Suprapubic skin (tissue), 4 donors: Measurements from ENCODE around the gene MCC. TPM values are rescaled to one million over a fixed set of nuclear protein-coding genes. Genes with fewer than 3 reads are reported as not detected.

ENCODE experiments used
- DNase-seq, 2 donors: peaks; one replicate each; pipeline ENCODE4 v3.0.0-alpha.2; 2019; ENCODE audit warnings: low spot score in 2 of 2
- H3K27ac ChIP-seq: fragments of 200-600 bp; sonication (generic); one replicate; pipeline ENCODE4 v1.5.1; 2019
- H3K27me3 ChIP-seq: fragments of 200-600 bp; sonication (generic); one replicate; pipeline ENCODE4 v1.5.1; 2019
- H3K36me3 ChIP-seq: fragments of 200-600 bp; sonication (generic); one replicate; pipeline ENCODE4 v1.5.1; 2019
- H3K4me1 ChIP-seq: fragments of 200-600 bp; sonication (generic); one replicate; pipeline ENCODE4 v1.5.1; 2019
- H3K4me3 ChIP-seq: fragments of 200-600 bp; sonication (generic); one replicate; pipeline ENCODE4 v1.5.1; 2019; ENCODE audit warnings: mild to moderate bottlenecking
- H3K9me3 ChIP-seq: fragments of 200-600 bp; sonication (generic); one replicate; pipeline ENCODE4 v1.5.1; 2019
- EP300 ChIP-seq: sonication (generic); formaldehyde crosslinking; IDR thresholded peaks from one replicate; pipeline ENCODE4 v1.6.1; 2017; ENCODE audit warnings: antibody characterized with exemption
- POLR2A ChIP-seq, 2 donors: fragments of 450-650 bp; IDR thresholded peaks; one replicate each; pipeline ENCODE4 v1.6.1; 2017; ENCODE audit warnings: antibody characterized with exemption in 2 of 2, mild to moderate bottlenecking in 2 of 2, moderate library complexity in 2 of 2
- POLR2AphosphoS5 ChIP-seq, 3 donors: sonication (generic); formaldehyde crosslinking; IDR thresholded peaks; one replicate each; pipeline ENCODE4 v1.6.1; 2017; ENCODE audit warnings: antibody characterized with exemption in 3 of 3
- WGBS: methylation state at CpG from one replicate; pipeline ENCODE4 v1.1.5; 2018; 5-methylcytosine and 5-hydroxymethylcytosine counted together
- total RNA-seq, 4 donors: library from RNA; depleted of rRNA; stranded (reverse); fragments of >200 nt; gene quantifications; one replicate each; pipeline ENCODE4 v1.1.0, GENCODE V29; 2016
- TF ChIP-seq, protein P1 (sequence below), 2 donors: fragments of 200-600 bp in 1 of 2; fragments of 450-650 bp in 1 of 2; sonication (generic) in 1 of 2; IDR thresholded peaks; one replicate each; pipeline ENCODE4 v1.5.1; 2016 to 2019; ENCODE audit warnings: antibody characterized with exemption in 2 of 2, mild to moderate bottlenecking in 1 of 2, moderate library complexity in 1 of 2

The MCC gene
- total RNA-seq, 4 donors from 2014 or later = 67.7 to 105 (median 86.6) TPM

DNA sequence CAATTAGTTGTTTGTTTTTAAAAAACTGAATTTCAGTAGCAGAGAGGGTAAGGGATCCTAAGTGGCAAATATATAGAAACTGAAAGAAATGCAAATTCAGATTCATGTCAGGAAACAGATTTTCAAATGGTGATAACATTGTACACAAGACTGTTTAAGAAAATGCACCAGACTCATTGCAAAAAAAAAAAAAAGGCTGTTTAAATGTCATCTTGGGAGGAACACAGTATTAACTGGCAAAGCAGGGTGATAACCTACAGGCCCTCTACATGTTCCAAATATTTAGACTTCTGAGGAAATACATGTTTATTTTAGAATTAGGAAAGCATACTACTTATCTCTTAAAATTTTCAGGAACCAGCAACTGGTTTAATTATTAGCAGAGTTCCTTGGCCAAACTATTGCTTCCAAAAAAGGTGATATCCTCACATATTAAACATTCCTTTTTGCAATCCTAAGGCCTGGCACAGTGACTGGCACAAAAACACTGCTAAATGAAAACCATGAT lies 167.9 kb downstream of the MCC start:
- H3K4me1 ChIP-seq = no peaks in the 10 kb centered on the region
- no peaks in the 10 kb centered on the region for H3K9me3 ChIP-seq
- no peak overlapping the region for H3K27ac ChIP-seq

DNA sequence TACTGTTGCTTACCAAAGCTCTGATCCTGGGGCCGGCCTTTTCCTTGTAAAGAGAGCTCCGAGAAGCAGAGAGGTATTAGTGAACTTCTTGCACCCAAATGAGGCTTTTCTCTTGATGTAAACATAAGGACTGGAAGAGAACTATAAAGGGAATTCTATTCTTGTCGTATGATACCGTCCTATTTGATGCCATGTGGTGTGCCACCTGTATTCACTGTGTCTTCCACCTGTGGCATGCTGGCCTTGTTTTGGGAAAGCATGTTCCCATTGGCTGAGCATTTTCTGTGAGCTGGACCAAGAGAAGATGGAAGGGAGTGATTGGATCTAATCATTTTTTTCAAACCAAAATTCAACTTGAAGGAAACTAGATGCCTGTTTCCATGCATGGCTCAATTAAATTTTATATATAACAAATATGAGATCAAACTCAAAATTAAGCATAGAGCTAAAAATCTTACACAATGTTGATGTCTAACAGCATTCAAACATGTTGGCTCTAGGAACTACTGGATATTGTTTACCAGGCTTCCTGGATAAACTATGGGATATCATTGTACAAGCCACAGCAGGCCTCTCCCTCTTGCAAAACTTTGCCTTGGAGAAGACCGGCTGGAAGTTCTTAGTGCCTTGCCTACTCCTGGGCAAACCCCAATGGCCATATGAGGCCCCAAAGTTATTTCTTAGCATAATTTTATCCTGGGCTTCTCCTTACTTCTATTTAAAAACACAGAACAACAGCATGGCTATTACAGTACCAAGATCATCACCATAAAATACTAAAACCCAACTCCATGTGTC lies 168.8 kb downstream of the MCC start:
- 85% methylated on average over 5 of the region's 5 CpGs for WGBS
- Histone ChIP-seq H3K27me3 (no peaks in the 10 kb centered on the region), H3K9me3 (no peaks in the 10 kb centered on the region), H3K36me3 (no peaks in the 10 kb centered on the region), H3K27ac (no peak overlapping the region), H3K4me1 (no peaks in the 10 kb centered on the region), H3K4me3 (no peak overlapping the region)
- DNase-seq = no peak
- no peak for TF ChIP-seq POLR2A (IDR thresholded peaks at IDR 0.05)
- no peak for TF ChIP-seq POLR2AphosphoS5 (IDR thresholded peaks at IDR 0.05)
- no peak for TF ChIP-seq EP300
- TF ChIP-seq, protein P1, sequence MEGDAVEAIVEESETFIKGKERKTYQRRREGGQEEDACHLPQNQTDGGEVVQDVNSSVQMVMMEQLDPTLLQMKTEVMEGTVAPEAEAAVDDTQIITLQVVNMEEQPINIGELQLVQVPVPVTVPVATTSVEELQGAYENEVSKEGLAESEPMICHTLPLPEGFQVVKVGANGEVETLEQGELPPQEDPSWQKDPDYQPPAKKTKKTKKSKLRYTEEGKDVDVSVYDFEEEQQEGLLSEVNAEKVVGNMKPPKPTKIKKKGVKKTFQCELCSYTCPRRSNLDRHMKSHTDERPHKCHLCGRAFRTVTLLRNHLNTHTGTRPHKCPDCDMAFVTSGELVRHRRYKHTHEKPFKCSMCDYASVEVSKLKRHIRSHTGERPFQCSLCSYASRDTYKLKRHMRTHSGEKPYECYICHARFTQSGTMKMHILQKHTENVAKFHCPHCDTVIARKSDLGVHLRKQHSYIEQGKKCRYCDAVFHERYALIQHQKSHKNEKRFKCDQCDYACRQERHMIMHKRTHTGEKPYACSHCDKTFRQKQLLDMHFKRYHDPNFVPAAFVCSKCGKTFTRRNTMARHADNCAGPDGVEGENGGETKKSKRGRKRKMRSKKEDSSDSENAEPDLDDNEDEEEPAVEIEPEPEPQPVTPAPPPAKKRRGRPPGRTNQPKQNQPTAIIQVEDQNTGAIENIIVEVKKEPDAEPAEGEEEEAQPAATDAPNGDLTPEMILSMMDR (IDR thresholded peaks at IDR 0.05) = no peak

More for the DNA sequence above, 167.9 kb downstream of the MCC start:
- no peak for DNase-seq
- TF ChIP-seq, protein P1 (IDR thresholded peaks at IDR 0.05) = no peak
- TF ChIP-seq POLR2AphosphoS5 (IDR thresholded peaks at IDR 0.05) (no peak), EP300 (no peak), POLR2A (IDR thresholded peaks at IDR 0.05) (no peak)
- Histone ChIP-seq H3K27me3 (no peaks in the 10 kb centered on the region), H3K4me3 (no peak overlapping the region), H3K36me3 (no peaks in the 10 kb centered on the region)

DNA sequence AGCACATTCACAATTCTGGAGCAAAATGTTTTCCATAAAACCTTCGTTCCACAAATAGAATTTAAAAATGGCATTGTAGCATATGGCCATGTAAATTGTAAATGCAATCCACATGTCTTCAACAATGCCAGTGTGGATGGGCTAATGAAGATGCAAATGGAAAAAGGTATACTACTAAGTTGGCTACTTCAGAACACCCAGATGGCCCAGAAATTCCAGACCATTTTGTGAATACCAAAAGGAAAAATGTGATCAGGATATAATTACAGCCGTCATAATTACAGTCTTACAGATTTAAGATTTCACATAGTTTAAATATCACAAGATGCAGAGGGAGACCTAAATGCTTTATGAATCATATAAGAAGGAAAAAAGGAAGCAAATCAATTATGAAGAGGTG lies 170.6 kb downstream of the MCC start:
- H3K9me3 ChIP-seq = no peaks in the 10 kb centered on the region
- DNase-seq = no peak
- no peaks in the 10 kb centered on the region for H3K36me3 ChIP-seq
- WGBS = 85% methylated on average over 2 of the region's 2 CpGs
- no peaks in the 10 kb centered on the region for H3K4me1 ChIP-seq
- TF ChIP-seq POLR2AphosphoS5 (IDR thresholded peaks at IDR 0.05) (no peak), EP300 (no peak), POLR2A (IDR thresholded peaks at IDR 0.05) (no peak)
- TF ChIP-seq, protein P1 (IDR thresholded peaks at IDR 0.05) = no peak
- no peaks in the 10 kb centered on the region for H3K27me3 ChIP-seq
- H3K27ac ChIP-seq = no peak overlapping the region
- no peak overlapping the region for H3K4me3 ChIP-seq

DNA sequence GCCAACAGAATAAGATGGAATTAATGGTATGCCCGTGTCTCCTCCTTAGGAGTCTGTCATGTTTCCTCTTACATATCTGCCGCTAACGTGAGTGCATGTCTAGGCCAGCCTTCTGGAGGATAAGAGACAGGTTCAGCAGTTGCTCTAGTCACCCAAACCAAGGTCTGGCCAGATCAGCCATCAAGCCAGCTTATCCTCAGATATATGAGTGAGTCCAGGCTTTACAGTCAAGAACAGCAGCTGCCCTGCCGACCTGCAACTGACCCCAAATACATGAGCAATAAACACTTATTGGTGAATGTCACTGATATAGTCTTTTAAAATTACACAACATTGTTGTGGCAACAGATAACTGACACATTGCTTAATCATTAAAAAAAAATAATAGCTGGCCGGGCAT lies 177.0 kb downstream of the MCC start:
- no peak overlapping the region for H3K4me3 ChIP-seq
- no peaks in the 10 kb centered on the region for H3K27me3 ChIP-seq
- H3K27ac ChIP-seq = no peak overlapping the region
- H3K36me3 ChIP-seq = no peaks in the 10 kb centered on the region
- no peak for TF ChIP-seq POLR2AphosphoS5 (IDR thresholded peaks at IDR 0.05)
- H3K9me3 ChIP-seq = no peaks in the 10 kb centered on the region
- H3K4me1 ChIP-seq = no peaks in the 10 kb centered on the region
- no peak for DNase-seq
- 88% methylated on average over 5 of the region's 5 CpGs for WGBS

DNA sequence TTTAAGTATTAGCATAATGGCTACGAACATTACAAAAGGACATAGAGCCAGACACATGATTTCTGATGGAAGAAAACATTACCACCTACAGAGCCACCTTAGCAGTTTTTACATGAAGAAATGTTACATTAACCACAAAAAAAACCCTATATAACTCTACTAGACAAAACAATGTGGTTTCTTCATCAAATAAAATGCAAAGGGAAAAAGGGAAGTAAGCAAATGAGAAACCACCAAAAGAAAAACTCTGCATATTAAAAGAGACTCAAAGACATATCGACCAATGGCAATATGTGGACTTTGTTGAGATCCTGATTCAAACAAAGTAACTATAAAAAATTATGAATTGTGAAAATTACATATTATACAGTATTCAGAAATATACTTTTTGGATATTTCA lies 186.1 kb downstream of the MCC start:
- Histone ChIP-seq H3K4me1 (no peaks in the 10 kb centered on the region), H3K27ac (no peak overlapping the region), H3K9me3 (no peaks in the 10 kb centered on the region), H3K4me3 (no peak overlapping the region), H3K36me3 (no peaks in the 10 kb centered on the region), H3K27me3 (no peaks in the 10 kb centered on the region)
- TF ChIP-seq POLR2A (IDR thresholded peaks at IDR 0.05) (no peak), EP300 (no peak), POLR2AphosphoS5 (IDR thresholded peaks at IDR 0.05) (no peak)
- TF ChIP-seq, protein P1 (IDR thresholded peaks at IDR 0.05) = no peak
- 89% methylated on average over 2 of the region's 2 CpGs for WGBS
- no peak for DNase-seq
